ENCODE measurements around the gene ARL4C.

ARL4C gene, protein sequence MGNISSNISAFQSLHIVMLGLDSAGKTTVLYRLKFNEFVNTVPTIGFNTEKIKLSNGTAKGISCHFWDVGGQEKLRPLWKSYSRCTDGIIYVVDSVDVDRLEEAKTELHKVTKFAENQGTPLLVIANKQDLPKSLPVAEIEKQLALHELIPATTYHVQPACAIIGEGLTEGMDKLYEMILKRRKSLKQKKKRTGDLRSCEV

DNA sequence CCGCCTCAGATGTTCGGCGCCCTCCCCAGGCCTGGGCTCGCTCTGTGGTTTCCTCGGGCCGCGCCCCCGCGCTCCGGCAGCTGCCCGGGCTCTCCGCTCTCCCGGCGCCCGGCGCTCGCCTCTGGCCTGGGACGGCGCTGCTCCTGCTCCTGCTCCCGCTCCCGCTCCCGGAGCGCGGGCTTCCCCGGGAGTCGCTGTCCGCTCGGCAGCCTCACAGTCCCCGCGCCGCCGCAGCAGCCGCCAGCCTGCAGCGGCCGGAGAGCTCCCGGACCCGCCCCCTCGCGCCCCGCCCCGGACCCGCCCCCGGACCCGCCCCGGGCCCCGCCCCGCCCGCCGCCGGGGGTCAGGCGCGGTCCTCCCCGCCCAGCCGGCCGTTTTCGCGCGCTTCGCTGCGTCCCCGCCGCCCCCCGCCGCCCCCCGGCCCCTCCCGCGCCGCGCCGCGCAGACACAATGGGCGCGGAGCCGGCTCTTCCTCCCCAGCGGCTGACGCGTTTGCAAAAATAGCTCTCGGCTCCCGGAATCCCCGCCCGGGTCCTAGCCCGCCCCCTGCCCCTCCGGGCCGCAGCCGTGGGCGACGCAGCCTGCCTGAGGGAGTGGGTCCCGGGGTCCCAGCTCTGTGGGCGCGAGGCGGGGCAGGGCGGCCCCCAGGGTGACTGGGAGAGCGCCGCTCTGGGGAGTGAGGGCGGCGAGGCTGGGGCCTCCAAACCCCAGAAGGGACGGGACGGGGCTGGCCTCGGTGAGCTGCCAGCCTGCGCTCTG is at the start of gene ARL4C:
TSS of gene ARL4C (minus strand) at position 247 of the 759 bp plus-strand sequence. CDS start 495 bp downstream, outside the sequence.
- peak; percentile 36 for DNase-seq

DNA sequence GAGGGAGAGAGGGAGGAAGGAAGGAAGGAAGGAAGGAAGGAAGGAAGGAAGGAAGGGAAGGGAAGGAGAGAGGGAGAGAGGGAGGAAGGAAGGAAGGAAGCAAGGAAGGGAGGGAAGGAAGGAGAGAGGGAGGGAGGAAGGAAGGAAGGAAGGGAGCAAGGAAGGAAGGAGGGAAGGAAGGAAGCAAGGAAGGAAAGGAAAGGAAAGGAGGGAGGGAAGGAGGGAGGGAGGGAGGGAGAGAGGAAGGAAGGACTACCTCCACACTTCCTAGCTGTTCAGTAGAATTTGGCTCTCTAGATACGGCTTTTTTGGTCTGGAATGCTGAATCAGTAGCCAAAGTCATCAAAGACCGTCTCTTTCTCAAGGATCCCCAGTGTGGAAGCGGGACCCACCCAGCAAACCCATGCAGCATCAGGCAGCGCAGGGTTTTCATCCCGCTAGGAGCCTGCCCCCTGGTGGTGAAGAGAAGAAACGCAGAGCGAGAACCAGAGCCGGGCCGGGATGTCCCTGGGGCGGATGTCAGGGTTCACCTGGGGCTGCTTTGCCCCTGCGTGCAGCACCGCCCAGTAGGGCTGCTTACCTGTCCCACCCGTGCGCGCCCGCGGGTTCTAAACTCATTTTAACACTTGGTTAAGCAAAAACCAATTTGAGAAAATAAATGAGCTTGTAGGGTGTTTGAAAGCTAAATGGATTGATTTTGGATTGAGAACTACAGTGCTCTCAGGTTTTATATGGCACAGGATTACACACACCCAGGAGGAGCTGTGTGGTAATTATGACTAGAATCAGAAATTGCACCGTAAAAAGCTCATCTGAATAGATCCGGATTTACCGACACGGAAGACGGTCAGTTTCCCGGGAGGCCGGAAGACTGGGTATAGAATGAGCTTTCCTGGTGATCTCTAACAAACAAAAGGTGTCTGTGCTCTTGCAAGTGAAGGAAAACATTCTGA is 48.1 kb upstream of the ARL4C start:
- DNase-seq, result peak; percentile 44

DNA sequence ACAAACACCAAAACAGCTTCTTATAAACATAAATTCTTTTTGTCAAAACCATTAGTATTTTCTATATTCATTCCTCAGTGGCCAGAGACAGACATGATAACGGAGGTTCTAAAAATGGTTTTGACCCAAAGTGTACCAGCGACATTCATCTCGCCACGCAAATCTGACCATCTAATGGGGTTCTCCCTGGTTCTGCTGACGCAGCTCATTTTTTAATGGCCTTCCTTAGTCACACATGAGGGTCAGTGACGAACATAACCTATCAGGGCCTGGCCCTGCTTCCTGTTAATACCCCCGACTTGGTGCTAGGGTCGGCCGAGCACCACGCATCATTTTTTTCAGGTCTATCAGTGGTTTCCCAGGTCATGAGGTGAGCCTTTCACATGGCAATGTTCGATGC is 45.9 kb upstream of the ARL4C start:
- DNase-seq, result no peak

DNA sequence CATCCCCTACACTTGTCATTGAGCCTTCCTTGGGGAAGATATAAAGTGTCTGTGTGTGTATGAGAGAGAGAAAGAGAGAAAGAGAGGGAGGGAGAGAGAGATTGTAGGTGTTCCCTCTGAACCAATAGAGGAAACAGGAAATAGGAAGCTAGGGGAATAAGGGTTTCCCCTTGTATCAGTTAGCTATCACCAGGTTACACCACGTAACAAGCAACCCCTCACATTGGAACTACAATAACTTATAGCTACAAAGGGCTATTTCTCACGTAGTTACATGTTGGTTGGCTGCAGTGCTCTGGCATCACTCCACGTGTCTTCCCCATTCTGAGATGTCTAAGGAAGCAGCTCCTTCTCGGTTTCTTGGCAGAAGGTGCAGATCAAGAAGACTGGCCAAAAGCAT is 41.0 kb upstream of the ARL4C start:
- DNase-seq, result no peak

DNA sequence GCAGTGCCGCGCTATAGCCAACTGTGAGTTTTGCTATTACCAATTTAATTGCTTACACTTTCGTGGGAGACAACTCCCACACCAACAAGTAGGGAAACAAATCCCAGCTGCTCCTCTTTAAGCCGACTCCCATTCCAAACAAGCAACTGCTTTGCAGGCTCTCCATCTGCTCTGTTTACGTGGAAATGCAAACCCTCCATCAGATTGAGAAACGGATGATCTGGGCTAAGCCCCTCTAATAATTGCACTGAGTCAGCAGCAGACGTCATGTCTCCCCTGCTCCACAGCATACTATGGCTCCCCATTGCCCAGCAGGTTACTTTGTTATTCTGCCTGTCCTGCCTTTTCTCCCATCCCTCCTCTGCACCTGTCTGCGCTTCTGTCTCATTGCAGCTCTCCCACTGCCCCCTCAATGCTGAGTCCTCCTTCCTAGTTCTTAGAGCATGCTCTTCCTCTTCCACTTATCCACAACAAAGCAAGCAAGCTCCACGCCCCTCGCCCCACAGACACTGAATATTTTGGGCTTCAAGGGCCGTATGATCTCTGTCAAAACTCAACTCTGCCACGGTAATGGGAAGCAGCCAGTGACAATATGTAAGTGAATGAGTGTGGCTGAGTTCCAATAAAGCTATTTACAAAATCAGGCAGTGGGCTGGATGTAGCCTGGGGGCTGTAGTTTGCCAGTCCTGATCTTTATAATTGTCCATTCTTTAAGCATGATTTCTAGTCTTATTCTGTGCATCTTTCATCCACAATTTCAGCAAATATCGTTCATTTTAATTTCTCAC is 39.5 kb upstream of the ARL4C start:
- DNase-seq, result peak; percentile 76

DNA sequence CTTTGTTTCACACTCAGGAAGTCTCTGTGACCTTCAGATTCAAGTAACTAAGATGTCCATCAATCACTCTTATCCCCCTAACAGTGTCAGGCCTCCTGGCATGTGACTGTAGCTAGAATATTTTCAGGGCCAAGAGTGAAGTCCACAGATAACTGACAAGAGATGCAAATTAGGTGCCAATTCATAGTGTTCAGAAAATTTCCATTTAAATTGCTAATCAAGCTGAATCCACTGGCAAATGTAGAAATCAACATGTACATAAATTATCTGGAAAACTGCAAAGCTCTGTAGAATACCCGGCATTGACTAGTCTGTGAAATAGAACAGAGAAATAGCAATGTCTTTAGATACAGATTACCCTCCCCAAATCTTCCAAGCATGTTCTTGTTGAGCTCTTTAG is 38.6 kb upstream of the ARL4C start:
- no peak for DNase-seq

DNA sequence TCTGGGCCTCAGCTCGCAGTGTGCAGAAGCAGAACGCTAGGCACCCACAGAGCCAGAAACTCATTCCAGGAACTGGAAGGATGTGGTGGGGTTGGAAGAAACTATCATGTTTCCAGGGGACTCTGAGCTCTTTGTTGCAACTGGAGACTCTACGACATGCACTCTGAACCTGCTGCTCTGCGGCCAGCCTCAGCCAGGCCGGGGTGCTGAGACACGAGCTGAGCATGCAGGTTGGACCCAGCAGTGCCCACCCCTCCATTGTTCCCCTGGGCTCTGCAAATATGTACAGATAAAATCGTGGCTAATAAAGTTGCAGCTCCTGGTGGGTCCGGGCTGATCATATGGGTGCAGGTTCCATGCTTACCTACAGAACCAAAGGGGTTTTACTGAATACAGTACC is 37.6 kb upstream of the ARL4C start:
- no peak for DNase-seq

DNA sequence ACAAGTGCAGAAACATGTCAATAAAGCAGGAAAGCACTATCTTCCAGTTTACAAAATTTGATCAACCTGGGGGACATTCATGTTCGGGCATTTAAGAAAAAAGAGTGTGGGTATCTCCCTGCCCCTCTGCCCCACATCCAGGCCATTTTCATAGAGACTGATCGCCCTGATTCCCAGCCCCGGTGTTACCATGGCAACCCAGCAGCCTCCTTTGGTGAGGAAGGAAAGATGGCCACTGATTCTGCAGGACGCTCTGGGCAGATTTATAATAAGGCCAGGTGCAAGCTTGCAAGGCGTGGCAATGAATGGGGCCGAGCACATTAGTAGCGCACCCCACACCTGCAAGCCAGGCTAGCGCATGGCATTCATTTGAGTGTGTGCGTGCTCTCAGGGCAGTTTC is 36.7 kb upstream of the ARL4C start:
- no peak for DNase-seq

DNA sequence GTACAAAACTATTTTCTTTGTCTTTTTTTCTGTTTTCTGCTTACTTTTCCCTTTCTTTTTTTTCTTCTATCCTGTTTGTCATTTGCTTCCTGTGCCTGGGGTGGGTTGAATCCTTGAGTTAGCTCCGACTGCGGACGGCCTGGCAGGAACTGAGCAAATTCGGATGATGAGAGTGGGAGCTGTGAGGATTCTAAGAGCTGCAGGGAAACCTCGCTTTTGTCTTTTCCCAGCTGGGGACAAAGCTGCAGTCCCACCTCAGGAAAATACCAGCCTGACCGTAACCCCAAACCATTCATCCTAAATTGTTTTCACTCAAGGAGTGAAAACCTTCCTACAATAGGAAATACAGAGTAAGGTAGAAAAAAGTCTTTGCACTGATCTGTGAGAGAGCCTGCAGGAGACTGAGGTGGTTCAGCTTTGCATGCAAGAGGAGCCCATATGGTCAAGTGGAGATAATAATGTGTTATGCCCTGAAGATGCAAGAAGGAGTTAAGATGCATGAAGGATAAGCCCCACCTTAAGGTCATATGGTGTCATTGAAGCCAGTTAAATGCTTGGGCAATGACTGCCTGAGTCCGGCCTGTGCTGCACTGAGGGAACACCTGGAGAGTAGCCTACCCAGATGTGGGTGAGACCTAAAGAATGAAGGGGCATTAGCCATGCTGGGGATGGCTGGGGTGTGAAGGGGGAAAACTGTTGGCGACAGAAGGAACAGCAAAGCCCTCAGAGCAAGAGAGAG is 31.7 kb upstream of the ARL4C start:
- no peak for DNase-seq

DNA sequence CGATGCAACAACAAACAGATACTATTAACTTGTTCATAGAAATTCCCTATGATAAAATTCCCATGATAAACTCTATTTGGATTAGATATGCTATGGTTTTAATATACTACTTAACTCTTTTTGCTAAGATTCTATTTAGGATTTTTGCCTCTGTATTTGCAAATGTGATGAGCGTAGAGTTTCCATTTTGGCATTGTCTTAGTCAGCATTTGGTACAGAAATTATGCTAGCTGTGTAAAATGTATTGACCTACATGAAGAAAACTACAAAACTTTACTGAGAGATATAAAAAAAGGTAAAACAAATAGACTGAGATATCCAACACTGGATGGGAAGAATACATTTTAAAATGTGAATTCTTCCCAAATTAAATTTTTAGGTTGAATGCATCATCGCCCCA is 29.8 kb upstream of the ARL4C start:
- no peak for DNase-seq

DNA sequence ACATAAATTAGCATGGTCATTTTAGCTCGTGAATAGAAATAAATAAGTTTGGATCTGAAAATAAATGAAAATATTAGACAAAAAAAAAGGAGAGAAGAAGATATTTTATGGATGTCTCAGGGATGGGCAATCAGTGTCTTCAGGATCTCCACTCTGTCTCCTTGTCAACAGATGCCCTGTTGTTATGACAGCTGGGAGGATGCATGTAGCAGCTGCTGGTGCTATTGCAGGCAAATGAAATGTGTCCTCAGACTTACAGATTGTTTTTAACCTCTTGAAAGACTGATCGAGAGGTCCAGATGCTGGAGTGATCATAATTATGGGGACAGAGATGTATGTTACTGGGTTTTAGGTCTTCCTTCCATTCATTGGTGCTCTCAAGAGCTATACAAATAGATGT is 24.7 kb upstream of the ARL4C start:
- DNase-seq, result peak; percentile 67

DNA sequence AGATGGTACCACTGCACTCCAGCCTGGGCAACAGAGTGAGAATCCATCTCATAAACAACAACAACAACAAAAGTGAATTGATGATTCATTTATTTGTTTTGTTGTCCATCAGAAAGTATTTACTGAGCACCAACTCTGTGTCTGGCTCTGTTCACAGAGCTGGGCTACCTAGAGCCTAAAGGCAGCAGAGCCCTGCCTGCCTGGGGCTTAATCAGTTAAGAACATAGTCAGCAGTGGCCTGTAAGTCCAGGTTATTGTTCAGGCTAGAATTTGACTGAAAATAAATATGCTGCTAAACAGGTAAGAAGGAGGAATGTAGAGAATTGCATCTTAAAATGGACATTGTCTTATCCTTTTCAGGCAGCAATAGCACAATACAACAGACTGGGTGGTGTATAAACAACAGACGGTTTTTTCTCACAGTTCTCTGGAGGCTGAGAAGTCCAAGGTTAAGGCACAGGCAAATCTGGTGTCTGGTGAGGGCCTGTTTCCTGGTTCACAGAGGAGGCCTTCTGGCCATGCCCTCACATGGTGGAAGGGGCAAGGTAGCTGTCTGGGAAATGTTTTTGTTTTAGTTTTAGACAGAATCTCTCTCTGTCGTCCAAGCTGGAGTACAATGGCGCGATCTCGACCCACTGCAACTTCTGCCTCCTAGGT is 22.2 kb upstream of the ARL4C start:
- DNase-seq, result no peak

DNA sequence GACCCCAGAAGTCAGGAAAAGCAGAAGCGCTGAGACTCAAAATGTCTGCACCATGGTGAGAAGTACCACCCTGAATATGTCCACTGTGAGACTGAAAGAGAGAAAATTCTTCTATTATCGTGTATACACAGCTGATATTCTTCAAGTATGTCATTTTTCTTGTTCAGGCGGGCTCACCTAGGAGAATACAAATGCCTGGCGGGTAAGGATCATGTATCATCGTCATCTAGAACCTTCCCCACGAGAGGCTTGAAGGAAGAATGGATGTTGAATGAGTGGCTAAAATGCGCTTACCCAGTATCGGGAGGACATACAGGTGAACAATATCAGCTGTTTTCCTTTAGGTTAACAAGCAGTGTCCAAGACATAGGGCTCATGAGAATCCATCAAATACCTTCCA is 21.1 kb upstream of the ARL4C start:
- DNase-seq, result no peak

DNA sequence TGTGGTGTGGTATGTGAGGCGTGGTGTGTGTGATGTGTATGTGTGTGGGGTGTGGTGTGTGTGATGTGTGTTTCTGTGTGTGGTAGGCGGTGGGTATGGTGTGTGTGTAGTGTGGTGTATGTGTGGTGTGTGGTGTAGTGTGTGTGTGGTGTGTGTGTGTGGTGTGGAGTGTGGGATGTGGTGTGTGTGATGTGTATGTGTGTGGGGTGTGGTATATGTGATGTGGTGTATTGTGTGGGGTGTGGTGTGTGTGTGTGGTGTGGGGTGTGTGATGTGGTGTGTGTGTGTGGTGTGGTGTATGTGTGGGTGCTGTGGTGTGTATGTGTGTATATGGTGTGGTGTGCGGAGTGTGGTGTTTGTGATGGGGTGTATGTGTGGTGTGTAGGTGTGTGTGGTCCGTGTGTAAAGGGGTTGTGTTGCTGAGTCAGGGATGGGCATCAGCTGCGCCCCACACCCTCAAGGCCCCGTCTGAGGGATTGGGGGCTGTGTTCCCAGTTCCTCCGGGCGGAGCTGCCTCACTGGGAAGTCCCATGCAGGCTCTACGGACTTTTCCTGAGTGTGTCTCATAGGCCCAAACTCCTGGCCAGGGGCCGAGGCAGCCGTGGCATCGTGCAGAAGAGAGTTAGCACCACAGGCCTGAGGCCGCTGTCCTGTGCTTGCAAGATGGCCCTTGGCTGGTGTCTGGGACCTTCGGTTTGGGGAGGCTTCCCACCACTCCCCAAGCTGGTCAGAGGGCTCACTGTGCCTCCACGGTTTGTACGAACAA is 18.2 kb upstream of the ARL4C start:
- no peak for DNase-seq

DNA sequence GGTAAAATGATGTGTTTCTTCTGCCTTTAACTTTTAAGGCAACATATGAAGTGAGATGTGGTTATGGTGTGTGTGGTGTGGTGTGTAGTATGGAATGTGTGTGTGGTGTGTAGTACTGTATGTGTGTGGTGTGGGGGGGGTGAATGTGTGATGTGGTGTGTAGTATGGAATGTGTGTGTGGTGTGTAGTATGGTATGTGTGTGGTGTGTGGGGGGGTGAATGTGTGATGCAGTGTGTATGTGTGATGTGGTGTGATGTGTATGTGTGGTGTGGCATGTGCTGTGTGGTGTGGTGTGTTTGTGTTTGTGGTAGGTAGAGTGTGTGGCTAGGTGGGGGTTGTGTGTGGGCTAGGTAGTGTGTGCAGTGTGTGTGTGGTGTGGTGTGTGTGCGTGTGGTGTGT is 17.2 kb upstream of the ARL4C start:
- DNase-seq, result no peak

DNA sequence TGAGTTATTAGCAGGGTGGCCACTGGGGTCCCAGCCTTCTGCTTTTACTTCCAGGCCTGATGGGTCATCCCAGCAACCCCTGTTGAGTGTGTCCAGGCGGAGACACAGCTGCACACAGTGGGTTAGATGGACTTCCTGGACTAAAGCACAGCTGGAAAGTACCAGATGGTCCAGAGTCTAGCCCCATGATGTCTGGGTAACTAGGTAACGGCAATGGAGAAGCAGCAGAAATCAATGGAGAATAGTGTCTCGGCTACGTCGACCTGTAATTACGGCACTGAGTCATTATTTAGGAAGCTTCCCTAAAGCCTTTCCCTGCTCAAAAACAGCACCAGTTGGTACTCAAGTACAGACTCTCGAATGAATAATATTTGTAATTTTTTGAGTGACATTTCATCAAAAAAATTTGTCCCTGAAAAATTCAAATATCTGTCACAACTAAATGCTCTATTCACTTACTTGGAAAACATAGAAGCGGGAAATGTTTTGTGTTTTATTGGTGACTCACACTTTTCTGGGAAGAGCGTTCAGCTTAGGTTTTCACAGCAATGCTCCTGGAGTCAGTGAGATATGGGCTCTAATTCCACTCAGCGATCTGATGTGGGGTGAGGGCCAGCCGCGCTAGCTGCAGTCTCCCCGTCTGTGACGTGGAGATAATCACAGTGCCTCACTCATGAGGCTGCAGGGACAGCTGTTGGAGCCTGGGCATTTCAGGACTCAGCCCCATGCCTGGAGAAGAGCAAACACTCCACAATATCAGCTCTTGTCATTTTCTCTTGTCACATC is 16.2 kb upstream of the ARL4C start:
- DNase-seq, result no peak

DNA sequence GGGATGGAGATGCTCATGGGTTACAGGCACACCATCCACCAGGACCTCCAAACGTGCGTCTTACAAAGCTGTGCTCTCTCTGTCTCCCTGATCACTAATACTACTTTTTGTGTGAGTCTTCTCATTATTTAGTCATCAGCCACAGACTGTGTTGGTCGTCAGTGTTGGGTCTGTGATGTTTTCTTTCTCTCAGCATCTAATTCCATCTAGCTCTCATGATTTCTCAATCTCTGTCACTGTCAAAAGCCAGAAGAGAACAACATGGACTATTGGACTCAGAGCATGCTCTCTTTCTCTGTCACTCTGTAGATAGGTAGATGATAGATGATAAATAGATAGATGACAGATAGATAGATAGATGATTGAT is 6.0 kb upstream of the ARL4C start:
- no peak for DNase-seq

DNA sequence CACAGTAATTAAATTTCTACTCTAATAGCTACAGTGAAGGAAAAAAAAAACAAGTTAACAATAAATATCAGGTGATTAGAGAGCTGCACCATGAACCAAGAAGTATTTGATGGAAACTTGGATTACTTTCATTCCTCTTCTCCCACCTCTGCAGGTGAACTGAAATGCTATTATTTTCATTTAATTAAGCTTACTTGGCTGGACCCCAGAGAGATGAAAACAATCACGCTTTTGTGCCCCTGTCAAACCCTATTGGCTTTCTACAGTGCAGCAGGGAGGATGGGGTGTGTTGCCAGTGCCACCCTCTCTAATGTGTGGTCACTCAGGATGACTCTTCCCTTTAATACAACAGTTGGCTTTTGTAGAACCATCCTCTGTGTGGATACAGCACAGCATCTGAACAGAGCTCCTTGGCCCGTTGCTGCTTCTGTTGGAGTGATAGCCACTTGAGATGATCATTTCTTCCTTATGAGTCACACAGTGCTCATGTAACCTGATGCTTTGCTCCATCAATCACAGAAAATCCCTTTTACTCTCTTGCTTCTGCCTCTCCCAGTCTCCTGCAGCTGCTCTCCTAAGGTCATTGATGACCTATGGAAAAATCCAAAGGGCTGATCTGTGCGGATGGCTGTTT is 5.5 kb upstream of the ARL4C start:
- DNase-seq, result peak; percentile 22

DNA sequence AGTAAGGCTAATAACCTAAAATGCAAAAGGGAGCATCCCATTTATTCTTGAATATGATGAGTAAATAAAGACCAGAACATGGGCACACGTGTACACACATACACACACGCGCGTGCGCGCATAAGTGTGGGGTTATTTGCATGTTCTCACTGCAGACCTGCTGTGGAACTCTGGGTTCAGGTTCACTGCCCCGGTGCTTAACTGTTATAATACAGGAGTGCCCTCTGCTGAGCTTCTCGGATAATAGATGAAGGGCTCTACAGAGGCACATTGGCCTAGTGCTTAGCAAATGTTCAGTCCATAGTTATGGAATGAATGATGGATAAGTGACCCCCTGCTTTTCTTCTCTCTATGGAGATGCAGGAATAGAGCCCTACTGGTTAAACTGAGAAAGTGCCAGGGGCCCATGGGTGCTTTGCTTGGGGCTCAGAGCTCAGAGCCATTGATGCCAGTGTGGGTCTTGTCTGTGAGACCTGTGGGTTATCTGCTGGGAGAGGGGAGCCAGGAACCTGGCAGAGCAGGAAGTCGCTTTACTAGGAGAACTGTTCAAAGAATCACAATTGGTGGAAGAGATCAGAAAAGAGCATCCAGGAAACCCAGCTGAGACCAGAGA is 3.6 kb upstream of the ARL4C start:
- DNase-seq, result peak; percentile 37
